HL-60 (cell line): ENCODE results near the gene HAPLN2.
"Not testable (repeated sequence)": the region's sequence is repeated elsewhere in the genome, so short reads cannot be mapped to it uniquely, and the experiment has no call there.

ENCODE experiments used
- DNase-seq, 2 experiments: peaks; one replicate each; pipeline ENCODE4 v3.0.0-alpha.2; 2010 to 2020; ENCODE audit warnings: low read depth in 1 of 2, low spot score in 1 of 2
- H3K27ac ChIP-seq: fragments of 250-450 bp; sonication (Bioruptor Pico); replicated peaks from 2 replicates; pipeline ENCODE4 v1.5.1; 2020; ENCODE audit warnings: mild to moderate bottlenecking, moderate library complexity
- H3K27me3 ChIP-seq: fragments of 250-450 bp; sonication (Bioruptor Pico); 2 replicates; pipeline ENCODE4 v1.5.1; 2021; ENCODE audit warnings: mild to moderate bottlenecking, moderate library complexity; ENCODE audit not compliant: insufficient read depth, poor library complexity, severe bottlenecking
- H3K4me3 ChIP-seq: replicated peaks from 2 replicates; pipeline ENCODE4 v1.5.1; 2011; ENCODE audit warnings: mild to moderate bottlenecking, control low read depth, low read length; ENCODE audit not compliant: insufficient read depth
- GABPA ChIP-seq: IDR thresholded peaks from 2 replicates; pipeline ENCODE4 v1.6.1; 2012; ENCODE audit warnings: low read depth
- POLR2AphosphoS5 ChIP-seq: IDR thresholded peaks from 2 replicates; pipeline ENCODE4 v1.6.1; 2012; ENCODE audit warnings: low read depth
- SPI1 ChIP-seq: IDR thresholded peaks from 2 replicates; pipeline ENCODE4 v1.6.1; 2012; ENCODE audit warnings: low read depth, mild to moderate bottlenecking, borderline replicate concordance
- TF ChIP-seq, protein P1 (sequence below): IDR thresholded peaks from 2 replicates; pipeline ENCODE4 v1.6.1; 2012; ENCODE audit warnings: low read depth; ENCODE audit not compliant: insufficient replicate concordance
- TF ChIP-seq, protein P2 (sequence below): IDR thresholded peaks from one replicate; pipeline ENCODE4 v1.5.1; 2011; ENCODE audit warnings: low read length, control low read depth, inconsistent platforms; ENCODE audit not compliant: insufficient read depth

The HAPLN2 gene

GRCh38 chr1:156586323-156586722, 32.9 kb upstream of the HAPLN2 start:
- no peak overlapping the region for H3K27ac ChIP-seq
- H3K4me3 ChIP-seq: no peak overlapping the region
- DNase-seq: no peak
- TF ChIP-seq GABPA (no peak), SPI1 (no peak), POLR2AphosphoS5 (no peak)
- TF ChIP-seq, protein P1, sequence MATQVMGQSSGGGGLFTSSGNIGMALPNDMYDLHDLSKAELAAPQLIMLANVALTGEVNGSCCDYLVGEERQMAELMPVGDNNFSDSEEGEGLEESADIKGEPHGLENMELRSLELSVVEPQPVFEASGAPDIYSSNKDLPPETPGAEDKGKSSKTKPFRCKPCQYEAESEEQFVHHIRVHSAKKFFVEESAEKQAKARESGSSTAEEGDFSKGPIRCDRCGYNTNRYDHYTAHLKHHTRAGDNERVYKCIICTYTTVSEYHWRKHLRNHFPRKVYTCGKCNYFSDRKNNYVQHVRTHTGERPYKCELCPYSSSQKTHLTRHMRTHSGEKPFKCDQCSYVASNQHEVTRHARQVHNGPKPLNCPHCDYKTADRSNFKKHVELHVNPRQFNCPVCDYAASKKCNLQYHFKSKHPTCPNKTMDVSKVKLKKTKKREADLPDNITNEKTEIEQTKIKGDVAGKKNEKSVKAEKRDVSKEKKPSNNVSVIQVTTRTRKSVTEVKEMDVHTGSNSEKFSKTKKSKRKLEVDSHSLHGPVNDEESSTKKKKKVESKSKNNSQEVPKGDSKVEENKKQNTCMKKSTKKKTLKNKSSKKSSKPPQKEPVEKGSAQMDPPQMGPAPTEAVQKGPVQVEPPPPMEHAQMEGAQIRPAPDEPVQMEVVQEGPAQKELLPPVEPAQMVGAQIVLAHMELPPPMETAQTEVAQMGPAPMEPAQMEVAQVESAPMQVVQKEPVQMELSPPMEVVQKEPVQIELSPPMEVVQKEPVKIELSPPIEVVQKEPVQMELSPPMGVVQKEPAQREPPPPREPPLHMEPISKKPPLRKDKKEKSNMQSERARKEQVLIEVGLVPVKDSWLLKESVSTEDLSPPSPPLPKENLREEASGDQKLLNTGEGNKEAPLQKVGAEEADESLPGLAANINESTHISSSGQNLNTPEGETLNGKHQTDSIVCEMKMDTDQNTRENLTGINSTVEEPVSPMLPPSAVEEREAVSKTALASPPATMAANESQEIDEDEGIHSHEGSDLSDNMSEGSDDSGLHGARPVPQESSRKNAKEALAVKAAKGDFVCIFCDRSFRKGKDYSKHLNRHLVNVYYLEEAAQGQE: no peak
- no peaks in the 10 kb centered on the region for H3K27me3 ChIP-seq

GRCh38 chr1:156586892-156587477, 32.2 kb upstream of the HAPLN2 start:
- Histone ChIP-seq H3K27ac (no peak overlapping the region), H3K4me3 (no peak overlapping the region), H3K27me3 (no peaks in the 10 kb centered on the region)
- TF ChIP-seq SPI1 (no peak), GABPA (no peak), POLR2AphosphoS5 (no peak)
- TF ChIP-seq, protein P2, sequence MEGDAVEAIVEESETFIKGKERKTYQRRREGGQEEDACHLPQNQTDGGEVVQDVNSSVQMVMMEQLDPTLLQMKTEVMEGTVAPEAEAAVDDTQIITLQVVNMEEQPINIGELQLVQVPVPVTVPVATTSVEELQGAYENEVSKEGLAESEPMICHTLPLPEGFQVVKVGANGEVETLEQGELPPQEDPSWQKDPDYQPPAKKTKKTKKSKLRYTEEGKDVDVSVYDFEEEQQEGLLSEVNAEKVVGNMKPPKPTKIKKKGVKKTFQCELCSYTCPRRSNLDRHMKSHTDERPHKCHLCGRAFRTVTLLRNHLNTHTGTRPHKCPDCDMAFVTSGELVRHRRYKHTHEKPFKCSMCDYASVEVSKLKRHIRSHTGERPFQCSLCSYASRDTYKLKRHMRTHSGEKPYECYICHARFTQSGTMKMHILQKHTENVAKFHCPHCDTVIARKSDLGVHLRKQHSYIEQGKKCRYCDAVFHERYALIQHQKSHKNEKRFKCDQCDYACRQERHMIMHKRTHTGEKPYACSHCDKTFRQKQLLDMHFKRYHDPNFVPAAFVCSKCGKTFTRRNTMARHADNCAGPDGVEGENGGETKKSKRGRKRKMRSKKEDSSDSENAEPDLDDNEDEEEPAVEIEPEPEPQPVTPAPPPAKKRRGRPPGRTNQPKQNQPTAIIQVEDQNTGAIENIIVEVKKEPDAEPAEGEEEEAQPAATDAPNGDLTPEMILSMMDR: no peak
- TF ChIP-seq, protein P1: no peak
- no peak for DNase-seq

- not testable (repeated sequence) for H3K4me3 ChIP-seq, H3K27me3 ChIP-seq, DNase-seq, H3K27ac ChIP-seq
Observed at GRCh38 chr1:156587927-156588326, 31.3 kb upstream of the HAPLN2 start.

- Histone ChIP-seq H3K4me3 (no peak overlapping the region), H3K27ac (no peak overlapping the region), H3K27me3 (no peaks in the 10 kb centered on the region)
- TF ChIP-seq, protein P2: no peak
- TF ChIP-seq, protein P1: no peak
- TF ChIP-seq POLR2AphosphoS5 (no peak), GABPA (no peak), SPI1 (no peak)
- no peak for DNase-seq
Observed at GRCh38 chr1:156589546-156589945, 29.7 kb upstream of the HAPLN2 start.
